GM18526 (cell line): ENCODE data around the gene MCCC2.

Experiments used
- POLR2A ChIP-seq: IDR thresholded peaks from 3 replicates; pipeline ENCODE4 v1.6.1; 2011; ENCODE audit not compliant: insufficient read length; ENCODE audit errors: extremely low read depth

The MCCC2 gene

GRCh38 chr5:71699233-71699632 is 112.1 kb downstream of the MCCC2 start:
- TF ChIP-seq POLR2A = no peak

- TF ChIP-seq POLR2A = no peak
These were observed 112.6 kb downstream of the MCCC2 start for GRCh38 chr5:71699751-71700150.

- TF ChIP-seq POLR2A = no peak
These were observed 113.7 kb downstream of the MCCC2 start for GRCh38 chr5:71700803-71701202.

- no peak for TF ChIP-seq POLR2A
These were observed 114.3 kb downstream of the MCCC2 start for GRCh38 chr5:71701407-71701806.

- TF ChIP-seq POLR2A = no peak
These were observed 116.8 kb downstream of the MCCC2 start for GRCh38 chr5:71703941-71704340.

GRCh38 chr5:71705421-71705820 is 118.3 kb downstream of the MCCC2 start:
- no peak for TF ChIP-seq POLR2A

- no peak for TF ChIP-seq POLR2A
These were observed 119.8 kb downstream of the MCCC2 start for GRCh38 chr5:71706906-71707305.
